ENCODE measurements around the gene PTPRG. TPM values are rescaled to one million over a fixed set of nuclear protein-coding genes. Genes with fewer than 3 reads are reported as not detected.

Gene PTPRG
- total RNA-seq, 4 donors from 2014 or later = 51.9 to 56.8 (median 54.4) TPM

DNA sequence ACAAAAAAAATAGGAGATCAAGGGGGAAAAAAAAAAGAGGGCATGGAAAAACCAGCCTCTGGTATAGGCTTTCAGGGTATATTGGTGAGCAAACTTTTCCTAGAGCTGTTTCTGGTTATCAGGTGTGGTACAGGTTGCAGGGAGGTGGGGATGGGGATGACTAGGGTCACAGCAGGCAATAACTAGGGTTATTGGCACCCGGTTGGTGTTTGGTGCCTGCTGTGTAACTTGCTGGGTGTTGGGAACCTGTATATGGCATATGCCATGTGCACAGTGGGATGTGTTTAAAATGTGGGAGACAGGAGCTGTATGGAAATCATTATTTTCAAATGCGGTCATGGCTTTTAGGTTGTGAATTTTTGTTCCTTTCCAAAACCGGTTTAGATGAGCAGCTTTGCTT, 119.2 kb downstream of the PTPRG start:
- DNase-seq (ENCODE audit: extremely low spot score) = no peak
- Histone ChIP-seq H3K27ac (replicated peaks in 1 of 4) (no peak overlapping the region), H3K27me3 (no peaks in the 10 kb centered on the region), H3K4me3 (no peak overlapping the region), H3K36me3 (no peaks in the 10 kb centered on the region), H3K4me1 (peaks cover 0 to 19% (median 1%) of the 10 kb centered on the region in 4 donors), H3K9me3 (no peaks in the 10 kb centered on the region)
- WGBS = 88% methylated on average over 3 of the region's 3 CpGs
- TF ChIP-seq POLR2A (IDR thresholded peaks at IDR 0.05; ENCODE audit: low read depth) = no peak
- TF ChIP-seq, protein P1, sequence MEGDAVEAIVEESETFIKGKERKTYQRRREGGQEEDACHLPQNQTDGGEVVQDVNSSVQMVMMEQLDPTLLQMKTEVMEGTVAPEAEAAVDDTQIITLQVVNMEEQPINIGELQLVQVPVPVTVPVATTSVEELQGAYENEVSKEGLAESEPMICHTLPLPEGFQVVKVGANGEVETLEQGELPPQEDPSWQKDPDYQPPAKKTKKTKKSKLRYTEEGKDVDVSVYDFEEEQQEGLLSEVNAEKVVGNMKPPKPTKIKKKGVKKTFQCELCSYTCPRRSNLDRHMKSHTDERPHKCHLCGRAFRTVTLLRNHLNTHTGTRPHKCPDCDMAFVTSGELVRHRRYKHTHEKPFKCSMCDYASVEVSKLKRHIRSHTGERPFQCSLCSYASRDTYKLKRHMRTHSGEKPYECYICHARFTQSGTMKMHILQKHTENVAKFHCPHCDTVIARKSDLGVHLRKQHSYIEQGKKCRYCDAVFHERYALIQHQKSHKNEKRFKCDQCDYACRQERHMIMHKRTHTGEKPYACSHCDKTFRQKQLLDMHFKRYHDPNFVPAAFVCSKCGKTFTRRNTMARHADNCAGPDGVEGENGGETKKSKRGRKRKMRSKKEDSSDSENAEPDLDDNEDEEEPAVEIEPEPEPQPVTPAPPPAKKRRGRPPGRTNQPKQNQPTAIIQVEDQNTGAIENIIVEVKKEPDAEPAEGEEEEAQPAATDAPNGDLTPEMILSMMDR (IDR thresholded peaks at IDR 0.05) = no peak
- intact Hi-C loops (cut with DNase I) = no loop called here

GRCh38 chr3:61681636-61682035, 120.3 kb downstream of the PTPRG start:
- 91% methylated on average over 5 of the region's 5 CpGs for WGBS
- H3K27me3 ChIP-seq = no peaks in the 10 kb centered on the region
- no peaks in the 10 kb centered on the region for H3K9me3 ChIP-seq
- no peak overlapping the region for H3K4me3 ChIP-seq
- peaks cover 0 to 29% (median 1%) of the 10 kb centered on the region in 4 donors for H3K4me1 ChIP-seq
- H3K36me3 ChIP-seq = no peaks in the 10 kb centered on the region
- H3K27ac ChIP-seq (replicated peaks in 1 of 4) = no peak overlapping the region
- no peak for DNase-seq (ENCODE audit: extremely low spot score)
- intact Hi-C loops (cut with DNase I) = no loop called here
- TF ChIP-seq, protein P1 (IDR thresholded peaks at IDR 0.05) = no peak
- TF ChIP-seq EP300 (IDR thresholded peaks at IDR 0.05) (no peak), POLR2A (IDR thresholded peaks at IDR 0.05; ENCODE audit: low read depth) (no peak), POLR2AphosphoS5 (IDR thresholded peaks at IDR 0.05) (no peak)

DNA sequence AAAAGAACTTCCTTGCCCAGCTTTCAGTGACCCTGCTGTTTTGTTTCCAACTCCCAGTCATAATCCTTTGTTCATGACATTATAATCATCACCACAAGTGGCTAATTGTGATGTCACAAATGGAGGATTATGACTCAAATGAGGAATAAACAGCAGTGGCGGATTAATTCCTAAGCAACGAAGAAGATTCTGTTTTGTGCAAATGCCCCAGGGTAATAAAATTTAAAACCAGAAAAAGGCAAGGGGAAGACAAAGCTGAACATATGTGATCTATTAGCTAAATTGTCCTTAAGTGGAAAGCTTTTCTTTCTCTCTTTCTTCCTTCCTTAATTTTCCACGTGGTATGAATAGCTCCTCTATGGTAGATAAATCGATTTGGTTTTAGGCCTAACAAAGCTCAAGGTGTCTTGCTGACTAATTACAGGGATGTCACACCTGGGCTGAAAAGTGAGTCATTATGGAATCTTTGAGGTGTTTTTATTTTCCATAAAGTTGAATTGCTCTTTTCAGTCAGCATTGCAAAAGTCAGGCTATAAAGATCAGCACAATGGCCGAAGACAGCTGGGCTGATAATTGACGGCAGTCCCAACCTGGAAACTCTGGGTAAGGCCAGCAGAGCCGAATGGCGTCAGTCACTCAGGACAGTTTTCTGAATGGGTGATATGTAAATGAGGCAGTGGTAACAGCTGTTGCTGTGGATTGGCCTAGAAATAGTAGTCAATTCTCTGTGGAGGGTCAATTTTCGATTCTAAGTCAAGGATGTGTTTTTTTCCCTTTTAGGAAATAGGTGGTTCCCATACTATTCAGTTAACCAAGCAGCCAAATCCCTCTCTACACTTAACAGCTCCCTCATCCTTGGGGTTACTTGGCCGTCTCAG, 121.5 kb downstream of the PTPRG start:
- DNase-seq (ENCODE audit: extremely low spot score) = no peak
- Histone ChIP-seq H3K27ac (replicated peaks in 1 of 4) (no peak overlapping the region), H3K4me1 (peaks cover 0 to 34% (median 3%) of the 10 kb centered on the region in 4 donors), H3K27me3 (no peaks in the 10 kb centered on the region), H3K4me3 (no peak overlapping the region), H3K36me3 (no peaks in the 10 kb centered on the region), H3K9me3 (no peaks in the 10 kb centered on the region)
- intact Hi-C loops (cut with DNase I) = no loop called here
- TF ChIP-seq POLR2AphosphoS5 (IDR thresholded peaks at IDR 0.05) = no peak
- no peak for TF ChIP-seq EP300 (IDR thresholded peaks at IDR 0.05)
- TF ChIP-seq, protein P1 (IDR thresholded peaks at IDR 0.05) = no peak
- TF ChIP-seq POLR2A (IDR thresholded peaks at IDR 0.05; ENCODE audit: low read depth) = no peak
- WGBS = 86% methylated on average over 10 of the region's 10 CpGs

DNA sequence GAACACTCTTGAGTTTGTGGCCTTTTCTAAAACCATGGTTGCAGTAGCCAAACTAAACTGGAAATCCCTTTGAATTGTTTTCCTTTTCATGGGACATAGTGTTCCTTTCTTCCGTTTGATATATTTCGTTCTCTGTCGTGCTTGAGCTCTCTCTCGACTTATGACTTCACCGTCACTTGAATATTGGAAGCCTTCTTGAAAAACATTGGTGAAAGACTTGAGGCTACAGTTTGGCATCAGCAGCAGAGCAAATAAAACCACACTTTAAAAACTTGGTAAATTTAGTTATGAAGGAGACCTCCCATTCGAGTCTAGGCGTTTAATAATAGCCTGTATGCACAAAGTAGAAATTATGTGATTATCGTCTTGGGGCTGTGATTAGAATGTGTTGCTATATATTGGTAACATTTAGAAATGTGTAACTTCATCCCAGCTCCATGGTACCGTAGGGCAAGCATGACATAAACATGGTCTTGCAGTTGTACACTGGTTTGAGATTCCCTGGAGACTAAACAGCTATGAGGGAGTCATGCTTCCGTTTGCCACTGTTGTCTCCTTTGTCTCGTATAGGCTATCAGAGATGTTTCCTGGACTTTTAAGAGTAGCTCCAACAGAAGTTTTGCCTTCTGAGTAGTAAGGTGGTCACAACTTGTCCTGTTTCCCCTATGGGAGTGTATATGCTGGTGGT, 122.3 kb downstream of the PTPRG start:
- TF ChIP-seq POLR2A (IDR thresholded peaks at IDR 0.05; ENCODE audit: low read depth) = no peak
- TF ChIP-seq POLR2AphosphoS5 (IDR thresholded peaks at IDR 0.05) = no peak
- no peak for TF ChIP-seq EP300 (IDR thresholded peaks at IDR 0.05)
- TF ChIP-seq, protein P1 (IDR thresholded peaks at IDR 0.05) = no peak
- 93% methylated on average over 11 of the region's 11 CpGs for WGBS
- no peaks in the 10 kb centered on the region for H3K36me3 ChIP-seq
- no peak overlapping the region for H3K27ac ChIP-seq (replicated peaks in 1 of 4)
- no peaks in the 10 kb centered on the region for H3K27me3 ChIP-seq
- no peaks in the 10 kb centered on the region for H3K9me3 ChIP-seq
- H3K4me1 ChIP-seq = peaks cover 3 to 39% (median 8%) of the 10 kb centered on the region in 4 donors
- DNase-seq (ENCODE audit: extremely low spot score) = no peak
- no peak overlapping the region for H3K4me3 ChIP-seq
- intact Hi-C loops (cut with DNase I) = no loop called here

All from esophagus muscularis mucosa (tissue), 4 donors.